ENCODE data around the gene BBS1. TPM values are rescaled to one million over a fixed set of nuclear protein-coding genes. Genes with fewer than 3 reads are reported as not detected.

Gene BBS1
- total RNA-seq: 21.9 and 24.2 TPM in 2 replicates

GRCh38 chr11:66510271-66510989, at the start of gene BBS1:
BBS1 (plus strand) TSS chr11:66510635; CDS start chr11:66510660, 25 bp downstream.

GRCh38 chr11:66466225-66467033, 44.0 kb upstream of the BBS1 start, which contains the start of gene PELI3:
PELI3 (plus strand) TSS chr11:66466905; CDS start chr11:66468129, 1,224 bp downstream.

GRCh38 chr11:66480117-66480938, 30.1 kb upstream of the BBS1 start, which contains the start of gene DPP3:
DPP3 (plus strand) TSS chr11:66480434; CDS start chr11:66482201, 1,767 bp downstream.

GRCh38 chr11:66545701-66546367, 35.4 kb downstream of the BBS1 start, which contains the start of gene ZDHHC24:
ZDHHC24 (minus strand) TSS chr11:66546048; CDS start chr11:66546003, 45 bp downstream.

GRCh38 chr11:66546368-66546965, 36.0 kb downstream of the BBS1 start, which contains the start of gene ACTN3:
ACTN3 (plus strand) TSS chr11:66546903; CDS start chr11:66546938, 35 bp downstream.

GRCh38 chr11:66568124-66568916, 57.9 kb downstream of the BBS1 start, which contains the start of gene CTSF:
CTSF (minus strand) TSS chr11:66568606; CDS start chr11:66568486, 120 bp downstream.

Other genes starting within 250 kb of the BBS1 start
- gene RAB1B, start 242.0 kb upstream of the BBS1 start, total RNA-seq: 148 and 150 TPM in 2 replicates
- 0.17 and 0.89 TPM in 2 replicates for gene CNIH2, start 232.5 kb upstream of the BBS1 start, total RNA-seq
- 267 and 292 TPM in 2 replicates for gene YIF1A, start 221.5 kb upstream of the BBS1 start, total RNA-seq
- gene TMEM151A, start 218.7 kb upstream of the BBS1 start, total RNA-seq: 0.17 and 0.30 TPM in 2 replicates
- 41.8 and 42.9 TPM in 2 replicates for gene CD248, start 193.6 kb upstream of the BBS1 start, total RNA-seq
- 54.7 and 67.8 TPM in 2 replicates for gene RIN1, start 174.2 kb upstream of the BBS1 start, total RNA-seq
- gene BRMS1, start 165.5 kb upstream of the BBS1 start, total RNA-seq: 52.5 and 59.5 TPM in 2 replicates
- gene B4GAT1, start 163.0 kb upstream of the BBS1 start, total RNA-seq: 41.0 and 43.4 TPM in 2 replicates
- 3.7 and 4.9 TPM in 2 replicates for gene SLC29A2, start 138.9 kb upstream of the BBS1 start, total RNA-seq
- gene NPAS4, start 89.6 kb upstream of the BBS1 start, total RNA-seq: not detected in 2 replicates
- 69.3 and 72.1 TPM in 2 replicates for gene MRPL11, start 71.8 kb upstream of the BBS1 start, total RNA-seq
- 4.0 and 4.3 TPM in 2 replicates for gene PELI3, start 43.7 kb upstream of the BBS1 start, total RNA-seq
- gene DPP3, start 30.2 kb upstream of the BBS1 start, total RNA-seq: 52.1 and 56.9 TPM in 2 replicates
- gene ZDHHC24, start 35.4 kb downstream of the BBS1 start, total RNA-seq: 19.8 and 20.4 TPM in 2 replicates
- gene ACTN3, start 36.3 kb downstream of the BBS1 start, total RNA-seq: not detected in 2 replicates
- 6.7 and 8.3 TPM in 2 replicates for gene CTSF, start 58.0 kb downstream of the BBS1 start, total RNA-seq
- gene CCDC87, start 82.4 kb downstream of the BBS1 start, total RNA-seq: 0.15 TPM in 1 of 2 replicates, not detected in the other
- 28.2 and 29.4 TPM in 2 replicates for gene CCS, start 82.5 kb downstream of the BBS1 start, total RNA-seq
- gene RBM14, start 106.0 kb downstream of the BBS1 start, total RNA-seq: 47.3 and 49.4 TPM in 2 replicates
- 102 and 106 TPM in 2 replicates for gene RBM4, start 128.1 kb downstream of the BBS1 start, total RNA-seq
- 15.0 and 19.0 TPM in 2 replicates for gene RBM4B, start 167.3 kb downstream of the BBS1 start, total RNA-seq
- 0.89 and 2.0 TPM in 2 replicates for gene SPTBN2, start 218.6 kb downstream of the BBS1 start, total RNA-seq